Smooth muscle cell of the brain vasculature (primary cell): ENCODE results near the gene CLASRP.
"Not testable (repeated sequence)": the region's sequence is repeated elsewhere in the genome, so short reads cannot be mapped to it uniquely, and the experiment has no call there.

Experiments
- DNase-seq: peaks from one replicate; pipeline ENCODE4 v3.0.0-alpha.2; 2012; ENCODE audit warnings: low read depth, low spot score

Gene CLASRP

GRCh38 chr19:45038931-45039893 is at the start of gene CLASRP:
CLASRP (plus strand) TSS chr19:45039045; CDS start chr19:45040213, 1,168 bp downstream.
- peak; percentile 66 for DNase-seq

GRCh38 chr19:44990459-44990858 is 48.4 kb upstream of the CLASRP start:
- no peak for DNase-seq

DNA sequence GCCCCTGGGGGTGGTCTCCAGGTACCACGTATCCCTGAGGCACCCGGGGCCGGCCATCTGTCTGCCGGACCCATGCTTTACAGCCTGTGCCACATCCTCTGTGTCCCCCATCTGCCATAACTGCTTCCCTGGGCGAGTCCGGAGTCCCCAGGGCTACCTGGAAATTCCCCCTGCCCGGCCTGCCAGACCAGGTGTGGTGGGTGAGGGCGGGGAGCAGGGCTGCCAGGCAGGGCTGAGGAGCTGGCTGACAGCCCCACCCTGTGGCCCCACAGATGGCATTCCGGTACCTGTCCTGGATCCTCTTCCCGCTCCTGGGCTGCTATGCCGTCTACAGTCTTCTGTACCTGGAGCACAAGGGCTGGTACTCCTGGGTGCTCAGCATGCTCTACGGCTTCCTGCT is 47.9 kb upstream of the CLASRP start:
- DNase-seq = no peak

- no peak for DNase-seq
These were observed 46.3 kb upstream of the CLASRP start for GRCh38 chr19:44992336-44993163.

GRCh38 chr19:44993526-44993925 is 45.3 kb upstream of the CLASRP start:
- DNase-seq = no peak

DNA sequence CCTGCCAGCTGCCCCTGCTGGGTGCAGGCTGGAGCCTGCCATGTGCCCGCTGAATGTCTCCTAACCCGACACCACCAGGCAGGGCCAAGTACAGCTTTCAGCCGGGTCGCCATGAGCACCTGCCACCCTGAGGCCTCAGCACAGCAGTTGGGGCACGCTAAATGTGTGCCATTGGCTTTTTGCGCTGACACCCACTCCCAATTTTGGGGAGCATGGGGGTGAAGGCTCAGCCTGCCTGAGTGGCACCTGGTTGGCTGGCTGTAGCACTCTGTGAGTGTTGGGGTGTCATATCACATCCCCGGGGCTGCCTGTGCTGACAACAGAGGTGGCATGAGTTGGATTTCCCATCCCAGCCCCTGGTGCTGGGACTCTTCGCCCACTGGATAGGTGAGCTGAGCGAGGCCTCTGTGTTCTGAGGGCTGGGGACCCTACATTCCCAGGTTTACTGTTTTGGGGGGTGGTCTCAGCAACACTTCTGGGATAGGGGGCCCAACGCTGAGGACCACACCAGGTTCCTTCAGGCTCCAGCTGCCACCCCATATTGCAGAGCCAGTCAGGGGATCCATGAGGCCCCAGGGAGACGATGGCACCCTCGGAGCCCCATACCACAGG is 44.8 kb upstream of the CLASRP start:
- no peak for DNase-seq

GRCh38 chr19:44998025-44998424 is 40.8 kb upstream of the CLASRP start:
- no peak for DNase-seq

DNA sequence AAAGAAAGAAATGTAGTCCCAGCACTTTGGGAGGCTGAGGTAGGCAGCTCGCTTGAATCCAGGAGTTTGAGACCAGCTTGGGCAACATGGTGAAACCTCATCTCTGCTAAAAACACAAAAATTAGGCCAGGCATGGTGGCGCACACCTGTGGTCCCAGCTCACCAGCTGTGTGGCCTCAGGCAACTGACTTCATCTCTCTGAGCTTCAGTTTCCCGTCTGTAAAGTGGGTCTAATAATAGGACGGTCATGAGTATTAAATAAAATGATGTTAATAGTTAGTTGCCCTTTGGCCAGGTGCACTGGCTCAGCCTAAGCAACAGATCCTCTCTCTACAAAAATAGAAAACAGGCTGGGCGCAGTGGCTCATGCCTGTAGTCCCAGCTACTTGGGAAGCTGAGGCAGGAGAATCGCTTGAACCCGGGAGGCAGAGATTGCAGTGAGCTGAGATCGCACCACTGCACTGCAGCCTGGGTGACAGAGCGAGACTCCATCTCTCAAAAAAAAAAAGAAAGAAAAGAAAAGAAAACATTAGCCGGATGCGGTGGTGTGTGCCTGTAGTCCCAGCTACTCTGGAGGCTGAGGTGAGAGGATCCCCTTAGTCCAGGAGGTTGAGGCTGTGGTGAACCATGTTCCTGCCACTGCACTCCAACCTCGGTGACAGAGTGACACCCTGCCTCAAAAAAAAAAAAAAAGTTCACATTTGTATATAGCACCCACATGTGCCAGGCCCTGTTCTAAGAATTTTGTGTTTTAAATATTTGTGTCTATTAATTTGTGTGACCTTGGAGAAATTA is 39.5 kb upstream of the CLASRP start:
- DNase-seq = not testable (repeated sequence)

- not testable (repeated sequence) for DNase-seq
These were observed 38.2 kb upstream of the CLASRP start for GRCh38 chr19:45000665-45001064.

GRCh38 chr19:45001087-45001739 is 37.6 kb upstream of the CLASRP start, which contains the start of gene RELB:
RELB (plus strand) TSS chr19:45001464; CDS start chr19:45001580, 116 bp downstream.
- DNase-seq = peak; percentile 65

GRCh38 chr19:45003485-45003884 is 35.4 kb upstream of the CLASRP start:
- no peak for DNase-seq

- DNase-seq = no peak
These were observed 33.1 kb upstream of the CLASRP start for GRCh38 chr19:45005787-45006186.

DNA sequence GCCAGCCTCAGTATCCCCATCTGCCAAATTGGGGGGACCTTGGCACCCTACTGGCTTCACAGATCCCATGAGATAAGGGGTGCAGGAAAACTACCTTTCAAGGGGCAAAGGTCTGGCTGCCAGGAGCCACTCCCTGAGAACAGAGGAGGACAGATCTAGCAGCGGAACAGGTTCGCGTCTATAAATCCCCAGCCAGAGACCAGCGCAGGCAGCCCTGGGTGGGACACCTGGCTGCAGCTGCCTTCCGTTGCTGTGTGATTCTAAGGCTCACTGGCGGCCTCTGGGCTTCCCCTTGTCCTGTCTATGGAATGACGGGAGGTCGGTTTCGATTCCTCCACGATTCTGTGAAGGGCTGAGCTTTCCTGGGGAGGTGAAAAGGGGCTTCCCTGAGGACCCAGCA is 30.3 kb upstream of the CLASRP start:
- no peak for DNase-seq

GRCh38 chr19:45009625-45010255 is 29.1 kb upstream of the CLASRP start:
- DNase-seq = no peak

DNA sequence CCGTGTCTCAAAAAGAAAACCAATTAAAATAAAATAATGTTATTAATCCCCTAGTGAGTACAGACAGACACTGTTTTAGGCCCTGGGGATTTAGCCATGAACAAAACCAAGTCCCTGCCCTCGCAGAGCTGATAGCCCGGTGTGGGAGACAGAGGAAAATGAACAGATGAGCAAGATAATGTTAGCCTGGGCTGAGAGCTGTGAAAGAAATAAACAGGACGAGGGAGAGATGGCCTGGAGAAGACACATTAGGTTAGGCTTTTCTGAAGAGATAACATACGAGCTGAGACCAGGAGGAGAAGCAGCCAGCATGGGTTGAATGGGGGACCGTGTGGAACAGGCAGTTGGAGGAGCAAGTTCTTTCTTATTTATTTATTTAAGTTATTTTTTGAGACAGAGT is 28.5 kb upstream of the CLASRP start:
- DNase-seq = no peak

GRCh38 chr19:45011959-45012358 is 26.9 kb upstream of the CLASRP start:
- DNase-seq = no peak

GRCh38 chr19:45016388-45017314 is 22.2 kb upstream of the CLASRP start:
- no peak for DNase-seq

DNA sequence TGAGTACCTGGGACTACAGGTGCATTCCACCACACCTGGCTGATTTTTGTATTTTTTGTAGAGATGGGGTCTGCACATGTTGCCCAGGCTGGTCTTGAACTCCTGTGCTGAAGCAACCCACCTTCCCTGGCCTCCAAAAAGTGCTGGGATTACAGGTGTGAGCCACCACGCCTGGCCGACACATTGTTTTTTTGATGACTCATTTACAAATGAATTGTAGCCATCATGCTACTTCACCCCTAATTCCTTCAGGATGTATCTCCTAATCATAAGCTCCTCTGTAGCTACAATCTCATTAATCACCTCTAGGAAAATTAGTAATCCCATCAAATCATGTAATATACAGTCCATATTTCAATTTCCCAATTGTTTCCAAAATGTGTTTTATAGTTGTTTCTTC is 19.7 kb upstream of the CLASRP start:
- DNase-seq = no peak

DNA sequence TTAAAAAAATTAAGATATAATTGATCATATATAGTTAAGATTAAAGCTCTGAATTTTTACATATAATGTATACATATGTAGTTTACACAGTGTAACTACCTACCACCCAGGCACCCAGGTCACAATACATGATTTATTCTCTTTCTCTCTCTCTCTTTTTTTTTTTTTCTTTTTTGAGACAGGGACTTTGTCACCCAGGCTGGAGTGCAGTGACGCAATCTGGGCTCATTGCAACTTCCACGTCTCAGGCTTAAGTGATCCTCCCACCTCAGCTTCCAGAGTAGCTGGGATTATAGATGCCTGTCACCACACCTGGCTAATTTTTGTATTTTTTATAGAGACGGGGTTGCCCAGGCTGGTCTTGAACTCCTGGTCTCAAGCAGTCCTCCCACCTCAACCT is 18.8 kb upstream of the CLASRP start:
- no peak for DNase-seq
